ENCODE measurements around the gene RPL26. TPM values are rescaled to one million over a fixed set of nuclear protein-coding genes. Genes with fewer than 3 reads are reported as not detected.

RPL26 gene
- 3,493 TPM for total RNA-seq

GRCh38 chr17:8383143-8383822, at the start of gene RPL26:
TSS of gene RPL26 (minus strand) at chr17:8383193. CDS start at chr17:8382310, 883 bp downstream.
- no peaks in the 10 kb centered on the region for H3K9me3 ChIP-seq
- no peaks in the 10 kb centered on the region for H3K27me3 ChIP-seq
- peaks cover 0 to 36% of the 10 kb centered on the region in 2 donors for H3K36me3 ChIP-seq
- peak within 1 kb of the TSS; percentile 81 for H3K27ac ChIP-seq
- peak in 1 of 2 donors; percentile 96 for DNase-seq (ENCODE audit: extremely low spot score in 2 of 2)
- peak within 1 kb of the TSS; percentile 65 to 78 for H3K4me3 ChIP-seq
- intact Hi-C loops (cut with DNase I), result no loop called here
- TF ChIP-seq POLR2A (IDR thresholded peaks at IDR 0.05), result no peak
- TF ChIP-seq POLR2AphosphoS5 (IDR thresholded peaks at IDR 0.05; ENCODE audit: insufficient read depth in 1 of 2, low read depth in 1 of 2), result peak; percentile 78 to 99
- TF ChIP-seq CTCF (IDR thresholded peaks at IDR 0.05), result peak; percentile 92 to 100 (median 99)
- peaks cover 52% of the 10 kb centered on the region for H3K4me1 ChIP-seq

- DNase-seq (ENCODE audit: extremely low spot score in 2 of 2), result peak in 1 of 2 donors; percentile 93
- peaks cover 12% of the 10 kb centered on the region for H3K4me1 ChIP-seq
These were observed 48.0 kb upstream of the RPL26 start for GRCh38 chr17:8430966-8431365.

GRCh38 chr17:8426802-8427201, 43.8 kb upstream of the RPL26 start:
- Histone ChIP-seq H3K4me3 (no peak overlapping the region), H3K27ac (no peak overlapping the region), H3K27me3 (no peaks in the 10 kb centered on the region), H3K9me3 (no peaks in the 10 kb centered on the region), H3K4me1 (peaks cover 12% of the 10 kb centered on the region), H3K36me3 (no peaks in the 10 kb centered on the region)
- no peak for DNase-seq (ENCODE audit: extremely low spot score in 2 of 2)
- TF ChIP-seq POLR2AphosphoS5 (IDR thresholded peaks at IDR 0.05; ENCODE audit: insufficient read depth in 1 of 2, low read depth in 1 of 2) (no peak), POLR2A (IDR thresholded peaks at IDR 0.05) (no peak), CTCF (IDR thresholded peaks at IDR 0.05) (no peak)
- intact Hi-C loops (cut with DNase I), result no loop called here

More at GRCh38 chr17:8430966-8431365, 48.0 kb upstream of the RPL26 start:
- intact Hi-C loops (cut with DNase I), result no loop called here
- H3K27ac ChIP-seq, result peak overlapping the region; percentile 79
- H3K27me3 ChIP-seq, result no peaks in the 10 kb centered on the region
- H3K4me3 ChIP-seq, result no peak overlapping the region
- no peaks in the 10 kb centered on the region for H3K9me3 ChIP-seq
- no peaks in the 10 kb centered on the region for H3K36me3 ChIP-seq
- TF ChIP-seq CTCF (IDR thresholded peaks at IDR 0.05) (no peak), POLR2AphosphoS5 (IDR thresholded peaks at IDR 0.05; ENCODE audit: insufficient read depth in 1 of 2, low read depth in 1 of 2) (peak in 1 of 2 donors; percentile 75)

GRCh38 chr17:8426094-8426720, 43.2 kb upstream of the RPL26 start:
- peaks cover 8% of the 10 kb centered on the region for H3K4me1 ChIP-seq
- H3K27ac ChIP-seq, result no peak overlapping the region
- no peaks in the 10 kb centered on the region for H3K36me3 ChIP-seq
- H3K4me3 ChIP-seq, result no peak overlapping the region
- intact Hi-C loops (cut with DNase I), result no loop called here
- TF ChIP-seq POLR2AphosphoS5 (IDR thresholded peaks at IDR 0.05; ENCODE audit: insufficient read depth in 1 of 2, low read depth in 1 of 2), result no peak
- no peaks in the 10 kb centered on the region for H3K27me3 ChIP-seq
- H3K9me3 ChIP-seq, result no peaks in the 10 kb centered on the region
- DNase-seq (ENCODE audit: extremely low spot score in 2 of 2), result no peak

GRCh38 chr17:8421571-8421970, 38.6 kb upstream of the RPL26 start:
- no peak for TF ChIP-seq POLR2AphosphoS5 (IDR thresholded peaks at IDR 0.05; ENCODE audit: insufficient read depth in 1 of 2, low read depth in 1 of 2)
- TF ChIP-seq CTCF (IDR thresholded peaks at IDR 0.05), result no peak
- TF ChIP-seq POLR2A (IDR thresholded peaks at IDR 0.05), result no peak
- DNase-seq (ENCODE audit: extremely low spot score in 2 of 2), result no peak
- Histone ChIP-seq H3K4me1 (peaks cover 9% of the 10 kb centered on the region), H3K9me3 (no peaks in the 10 kb centered on the region), H3K4me3 (no peak overlapping the region), H3K27me3 (no peaks in the 10 kb centered on the region), H3K36me3 (no peaks in the 10 kb centered on the region), H3K27ac (no peak overlapping the region)
- intact Hi-C loops (cut with DNase I), result no loop called here
